NCI-H82 treated with DMSO at 0.1 percent for 48 hours (cell line): ENCODE results near the gene GREB1L.
"Not testable (repeated sequence)": the region's sequence is repeated elsewhere in the genome, so short reads cannot be mapped to it uniquely, and the experiment has no call there.

ENCODE experiments used
- DNase-seq: peaks from one replicate; lab custom pipeline; 2025; ENCODE audit not compliant: unreplicated experiment; lab: John Stamatoyannopoulos, UW

Gene GREB1L

GRCh38 chr18:21363348-21363747 is 121.3 kb downstream of the GREB1L start:
- peak; percentile 46 for DNase-seq

GRCh38 chr18:21364471-21364870 is 122.4 kb downstream of the GREB1L start:
- DNase-seq = peak; percentile 37

GRCh38 chr18:21366896-21367295 is 124.9 kb downstream of the GREB1L start:
- DNase-seq = no peak

DNA sequence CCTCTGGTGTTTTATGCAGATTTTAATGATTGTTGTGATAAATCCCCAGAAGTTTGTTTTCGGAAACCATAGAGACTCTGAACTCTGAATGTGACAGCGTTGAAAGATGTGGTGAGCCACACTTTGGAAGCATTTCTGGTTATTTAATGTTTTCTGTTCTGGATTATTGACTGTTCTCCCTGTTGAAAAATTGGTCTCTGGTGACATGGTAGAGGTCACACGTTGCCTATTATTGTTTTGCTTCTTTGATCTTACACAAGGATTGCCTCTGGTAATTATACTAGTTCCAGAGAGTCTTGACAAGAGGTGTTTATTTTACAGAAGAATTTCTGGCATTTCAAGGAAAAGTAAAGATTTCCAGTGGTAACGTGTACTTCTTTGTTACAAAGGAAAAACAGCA is 127.1 kb downstream of the GREB1L start:
- no peak for DNase-seq

- DNase-seq = not testable (repeated sequence)
Observed at GRCh38 chr18:21369597-21369996, 127.6 kb downstream of the GREB1L start.

- no peak for DNase-seq
Observed at GRCh38 chr18:21383031-21383430, 141.0 kb downstream of the GREB1L start.

DNA sequence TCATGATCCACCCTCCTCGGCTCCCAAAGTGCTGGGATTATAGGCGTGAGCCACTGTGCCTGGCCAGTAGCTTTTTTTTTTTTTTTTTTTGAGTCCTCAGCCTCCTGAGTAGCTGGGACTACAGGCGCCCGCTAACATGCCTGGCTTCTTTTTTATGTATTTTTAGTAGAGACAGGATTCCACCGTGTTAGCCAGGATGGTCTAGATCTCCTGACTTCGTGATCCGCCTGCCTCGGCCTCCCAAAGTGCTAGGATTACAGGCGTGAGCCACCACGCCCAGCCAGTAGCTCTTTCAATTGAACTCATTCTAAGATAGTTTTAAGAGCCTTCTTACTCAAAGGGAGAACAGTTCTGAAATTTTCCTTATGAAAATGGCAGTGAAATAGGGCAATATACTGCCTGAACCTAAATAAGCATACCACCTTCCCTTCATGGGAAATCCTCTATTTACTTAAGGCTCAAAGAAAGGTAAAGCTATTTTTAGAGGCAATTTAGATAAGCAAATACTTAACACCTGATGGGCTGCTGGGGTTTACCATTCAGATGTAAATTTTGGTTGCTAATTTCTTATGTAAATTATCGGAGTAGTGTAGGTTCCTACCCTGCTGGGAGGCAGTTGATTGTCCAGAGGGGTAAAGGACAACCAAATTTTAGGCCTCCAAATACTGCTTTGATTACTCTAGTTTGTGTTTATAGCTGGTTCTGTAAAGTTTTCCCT is 144.7 kb downstream of the GREB1L start:
- no peak for DNase-seq

DNA sequence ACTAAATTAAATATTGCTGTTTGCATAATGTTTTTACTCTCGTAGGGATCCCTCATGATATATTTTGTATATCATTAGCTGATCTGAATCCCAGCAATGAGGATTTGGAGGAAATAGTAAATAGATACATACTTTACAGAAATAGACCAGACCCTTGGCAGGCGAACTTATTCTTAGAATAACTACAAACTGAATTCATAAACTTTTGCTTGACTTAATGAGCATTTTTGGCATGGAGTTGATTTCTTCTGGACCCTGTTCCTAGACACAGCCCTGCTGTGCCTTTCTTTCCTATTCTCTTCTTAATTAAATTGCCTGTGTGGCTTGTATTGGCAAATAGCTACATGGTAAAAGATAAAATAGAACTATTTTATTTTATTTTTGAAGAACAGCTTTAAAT is 145.9 kb downstream of the GREB1L start:
- no peak for DNase-seq

DNA sequence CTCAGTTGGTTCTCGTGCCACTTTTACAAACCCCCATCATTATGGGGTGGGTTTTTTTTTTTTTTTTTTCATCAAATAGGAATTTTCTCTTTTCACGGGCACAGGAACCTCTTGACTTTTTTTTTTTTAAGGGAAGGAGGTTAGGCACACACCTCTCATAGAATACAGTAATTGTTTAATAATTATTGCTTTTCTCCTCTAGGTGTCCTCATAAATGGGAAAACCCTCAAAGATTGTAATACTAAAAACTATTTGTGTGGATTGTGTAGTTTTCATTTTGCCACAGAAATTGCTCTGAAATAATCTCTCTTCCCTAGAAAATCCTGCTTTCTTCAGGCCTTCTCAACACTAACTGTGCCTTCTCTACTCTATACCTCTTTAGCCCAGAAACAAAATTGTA is 147.3 kb downstream of the GREB1L start:
- no peak for DNase-seq

GRCh38 chr18:21389903-21390302 is 147.9 kb downstream of the GREB1L start:
- DNase-seq = no peak

GRCh38 chr18:21391074-21391673 is 149.1 kb downstream of the GREB1L start:
- no peak for DNase-seq

DNA sequence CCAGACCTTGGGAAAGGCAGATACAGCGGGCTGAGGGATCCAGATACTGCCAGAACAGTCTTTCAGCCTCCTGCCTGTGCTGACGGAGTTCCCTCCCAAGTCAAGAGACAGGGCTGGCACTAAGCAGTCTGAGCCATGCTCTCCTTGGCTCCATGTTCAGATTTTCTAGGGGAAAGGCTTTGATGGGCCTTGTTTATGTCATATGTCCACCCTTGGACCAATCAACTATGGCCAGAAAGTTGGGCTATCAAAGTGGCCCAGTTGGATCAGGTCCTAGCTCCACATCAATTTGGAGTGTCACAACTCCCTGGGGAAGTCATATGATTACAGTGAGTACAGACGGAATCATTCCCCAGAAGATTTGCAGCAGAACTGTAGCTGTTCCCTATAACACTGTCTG is 152.0 kb downstream of the GREB1L start:
- DNase-seq = no peak

GRCh38 chr18:21398121-21398520 is 156.1 kb downstream of the GREB1L start:
- DNase-seq = peak; percentile 42

DNA sequence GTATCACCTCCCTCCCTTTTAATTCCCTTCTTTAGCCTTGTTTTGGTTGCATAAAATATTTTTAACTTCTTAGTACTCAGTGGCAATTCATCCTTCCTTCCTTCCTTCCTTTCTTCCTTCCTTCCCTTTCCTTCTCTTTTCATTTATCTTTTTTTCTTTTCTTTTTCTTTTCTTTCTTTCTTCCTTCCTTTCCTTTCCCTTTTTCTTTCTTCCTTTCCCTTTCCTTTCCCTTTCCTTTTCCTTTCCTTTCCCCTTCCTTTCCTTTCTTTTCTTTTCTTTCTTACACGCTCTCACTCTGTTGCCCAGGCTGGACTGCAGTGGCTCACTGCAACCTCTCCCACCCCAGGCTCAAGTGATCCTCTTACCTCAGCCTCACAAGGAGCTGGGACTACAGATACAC is 160.2 kb downstream of the GREB1L start:
- no peak for DNase-seq

DNA sequence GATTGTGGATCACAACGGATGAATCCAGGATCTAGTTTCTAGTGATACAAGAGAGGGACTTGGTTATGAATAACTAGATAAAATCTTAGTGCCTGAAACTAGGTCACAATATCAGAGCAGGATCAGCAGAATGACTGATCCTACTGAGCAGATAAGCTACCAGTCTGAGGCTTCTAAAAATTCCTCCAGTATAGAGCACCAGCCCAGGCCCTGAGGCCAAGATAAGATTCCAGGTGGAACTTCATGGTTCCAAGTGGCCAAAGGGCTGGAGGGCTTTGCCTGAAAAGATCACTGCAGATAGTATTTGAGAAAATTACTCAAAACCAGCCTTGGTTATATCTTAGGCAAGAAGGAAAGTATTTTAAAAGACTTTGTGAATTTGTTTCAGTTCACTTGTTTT is 162.4 kb downstream of the GREB1L start:
- no peak for DNase-seq

- DNase-seq = no peak
Observed at GRCh38 chr18:21406116-21406515, 164.1 kb downstream of the GREB1L start.

DNA sequence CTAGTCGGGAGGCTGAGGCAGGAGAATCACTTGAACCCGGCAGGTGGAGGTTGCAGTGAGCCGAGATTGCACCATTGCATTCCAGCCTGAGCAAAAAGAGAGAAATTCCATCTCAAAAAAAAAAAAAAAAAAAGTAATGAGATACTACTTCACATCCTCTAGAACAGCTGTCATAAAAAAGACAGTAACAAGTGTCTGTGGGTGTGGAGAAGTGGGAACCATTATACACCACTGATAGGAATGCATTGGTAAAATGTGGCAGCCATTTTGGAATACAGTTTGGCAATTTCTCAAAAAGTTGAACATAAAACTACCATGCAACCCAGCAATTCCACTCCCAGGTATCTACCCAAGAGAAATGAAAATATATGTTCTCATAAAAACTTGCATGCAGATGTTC is 166.6 kb downstream of the GREB1L start:
- DNase-seq = no peak

DNA sequence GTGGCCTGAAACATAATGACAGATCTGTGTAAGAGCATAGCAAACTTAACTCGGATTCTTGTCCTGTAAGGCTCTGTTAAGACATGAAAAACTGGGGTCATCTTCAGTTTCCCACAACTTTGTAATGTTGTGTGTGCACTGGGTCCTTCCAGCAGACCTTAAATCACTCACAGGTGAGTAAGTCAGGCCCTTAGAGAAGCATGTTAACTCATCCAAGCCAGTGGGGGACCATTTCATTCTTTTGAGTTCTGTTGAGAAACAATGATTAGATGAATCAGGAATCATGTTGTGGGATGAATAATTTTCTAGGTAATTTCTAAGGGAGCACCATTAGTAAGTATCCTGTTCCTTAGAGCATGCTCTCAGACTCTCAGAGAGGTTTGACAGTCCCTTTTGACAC is 191.4 kb downstream of the GREB1L start:
- no peak for DNase-seq

DNA sequence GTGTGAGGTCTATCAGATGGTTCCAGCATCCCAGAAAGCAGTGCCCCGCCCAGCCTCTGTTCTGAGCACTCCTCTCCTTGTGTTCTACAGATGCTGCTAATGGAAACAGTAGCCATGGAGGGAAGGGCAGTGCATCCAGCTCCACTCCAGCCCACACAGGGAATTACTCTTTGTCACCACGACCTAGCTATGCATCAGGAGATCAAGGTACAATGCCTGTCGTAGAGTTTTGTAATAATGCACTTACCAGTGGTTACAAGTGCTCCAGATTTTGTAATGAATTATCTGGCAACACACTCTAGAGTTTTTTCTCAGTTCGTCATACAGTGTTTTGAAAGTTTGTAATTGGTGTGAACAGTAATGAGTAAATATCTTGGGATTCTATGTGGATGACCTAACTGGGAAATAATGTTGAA is 197.4 kb downstream of the GREB1L start:
- no peak for DNase-seq

DNA sequence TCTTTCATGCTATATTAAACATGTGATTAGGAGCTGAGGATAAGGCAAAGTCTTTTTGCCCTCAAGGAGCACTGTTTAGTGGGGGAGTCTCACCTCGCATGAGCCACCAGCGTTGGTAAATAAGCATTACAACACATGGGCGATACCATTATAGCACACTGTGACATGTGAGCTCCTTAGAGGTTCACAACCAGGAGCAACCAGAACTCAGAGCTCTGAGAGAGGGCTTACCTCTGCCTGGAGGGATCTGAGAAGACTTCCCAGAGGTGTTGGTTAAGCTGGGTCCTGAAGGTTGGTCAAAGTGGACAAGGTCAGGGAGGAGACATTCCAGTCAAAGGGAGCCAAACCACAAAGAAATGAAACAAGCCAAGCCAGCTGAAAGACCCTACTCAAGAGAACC is 199.6 kb downstream of the GREB1L start:
- no peak for DNase-seq

- no peak for DNase-seq
Observed at GRCh38 chr18:21443776-21444464, 201.9 kb downstream of the GREB1L start.

GRCh38 chr18:21444465-21445212 is 202.6 kb downstream of the GREB1L start:
- peak; percentile 43 for DNase-seq
